Measurements from ENCODE around the gene ATP1B4.

ATP1B4 gene

GRCh38 chrX:120358737-120359456, 3.0 kb upstream of the ATP1B4 start:
- TF ChIP-seq ZNF274 (IDR thresholded peaks at IDR 0.05; ENCODE audit: low read depth, low read length), result no peak
- H3K4me3 ChIP-seq (ENCODE audit: low read length), result no peak overlapping the region

DNA sequence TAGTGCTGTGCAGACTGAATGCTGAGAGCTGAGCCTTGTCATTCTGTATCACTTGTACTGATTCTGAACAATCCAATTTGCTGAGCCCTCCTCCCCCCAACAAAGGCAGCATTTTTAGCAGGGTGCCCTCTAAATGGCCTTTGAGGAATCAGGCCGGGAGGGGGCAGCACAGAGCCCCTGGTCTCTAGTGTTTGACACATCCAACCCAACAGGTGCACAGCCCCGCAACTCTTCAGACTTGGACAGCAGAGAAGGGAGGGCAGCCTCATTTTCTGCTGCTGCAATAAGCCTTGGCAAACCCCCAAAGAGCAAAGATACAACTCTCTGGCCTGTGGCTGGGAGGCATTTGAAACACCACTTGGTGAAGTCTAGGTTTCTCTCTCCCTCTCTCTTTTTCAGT, 3.4 kb downstream of the ATP1B4 start:
- no peak overlapping the region for H3K4me3 ChIP-seq (ENCODE audit: low read length)
- no peak for TF ChIP-seq ZNF274 (IDR thresholded peaks at IDR 0.05; ENCODE audit: low read depth, low read length)

GRCh38 chrX:120365968-120366367, 4.1 kb downstream of the ATP1B4 start:
- H3K4me3 ChIP-seq (ENCODE audit: low read length), result no peak overlapping the region
- no peak for TF ChIP-seq ZNF274 (IDR thresholded peaks at IDR 0.05; ENCODE audit: low read depth, low read length)

DNA sequence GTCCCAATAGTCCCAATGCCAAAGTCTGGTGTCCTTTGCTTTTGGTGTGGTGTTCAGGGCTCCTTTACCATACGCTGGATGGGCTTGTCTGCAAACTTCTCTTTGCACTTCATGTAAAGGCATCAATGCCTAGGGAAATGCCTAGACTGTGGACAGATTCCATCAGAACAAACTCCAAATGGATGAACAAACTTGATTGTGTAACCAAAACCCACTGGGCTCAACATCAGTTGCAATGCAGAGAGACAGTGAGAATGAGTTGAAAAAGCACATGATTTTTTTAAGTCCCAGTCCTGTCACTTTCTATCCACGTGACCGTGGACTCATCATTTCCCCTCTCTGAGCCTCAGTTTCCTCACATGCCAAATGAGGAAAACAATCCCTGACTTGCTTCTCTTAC, 4.9 kb downstream of the ATP1B4 start:
- no peak for TF ChIP-seq ZNF274 (IDR thresholded peaks at IDR 0.05; ENCODE audit: low read depth, low read length)
- H3K4me3 ChIP-seq (ENCODE audit: low read length), result no peak overlapping the region

GRCh38 chrX:120367402-120368109, 5.7 kb downstream of the ATP1B4 start:
- TF ChIP-seq ZNF274 (IDR thresholded peaks at IDR 0.05; ENCODE audit: low read depth, low read length), result no peak
- no peak overlapping the region for H3K4me3 ChIP-seq (ENCODE audit: low read length)

DNA sequence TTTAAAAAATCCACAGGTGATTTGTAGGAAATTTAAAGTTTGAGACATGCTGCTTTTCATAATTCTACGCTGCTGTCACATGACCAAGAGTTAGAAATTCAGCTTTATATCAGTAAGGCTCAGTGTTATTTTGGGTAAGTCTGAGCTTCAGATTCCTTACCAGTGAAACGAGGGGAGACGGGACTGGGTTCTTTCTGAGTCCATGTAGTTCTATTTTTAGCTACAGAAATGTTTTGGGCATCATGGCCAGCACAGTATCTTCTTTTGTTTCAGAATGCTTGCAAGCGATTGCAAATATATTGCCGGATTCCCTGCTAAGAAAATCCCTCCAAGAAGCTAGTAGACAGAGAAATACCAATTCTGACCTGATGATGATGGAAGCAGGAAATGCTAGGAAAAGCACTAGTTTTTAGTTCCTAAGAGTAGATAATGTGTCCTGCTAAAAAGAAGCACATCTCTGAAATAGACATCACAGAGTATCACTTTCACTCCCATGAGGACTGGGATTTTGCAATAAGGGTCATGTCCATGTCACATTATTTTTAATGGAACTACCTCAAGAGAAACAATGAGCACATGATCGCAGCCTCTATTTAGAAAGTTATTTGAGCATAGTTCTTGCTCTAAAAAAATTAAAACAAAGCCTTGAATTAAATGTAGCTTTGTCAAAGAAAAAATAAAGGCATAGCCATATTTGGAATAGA, 10.9 kb downstream of the ATP1B4 start:
- TF ChIP-seq ZNF274 (IDR thresholded peaks at IDR 0.05; ENCODE audit: low read depth, low read length), result no peak
- no peak overlapping the region for H3K4me3 ChIP-seq (ENCODE audit: low read length)

GRCh38 chrX:120377179-120377578, 15.3 kb downstream of the ATP1B4 start:
- no peak overlapping the region for H3K4me3 ChIP-seq (ENCODE audit: low read length)
- TF ChIP-seq ZNF274 (IDR thresholded peaks at IDR 0.05; ENCODE audit: low read depth, low read length), result no peak

GRCh38 chrX:120377715-120378114, 15.8 kb downstream of the ATP1B4 start:
- no peak overlapping the region for H3K4me3 ChIP-seq (ENCODE audit: low read length)
- no peak for TF ChIP-seq ZNF274 (IDR thresholded peaks at IDR 0.05; ENCODE audit: low read depth, low read length)

DNA sequence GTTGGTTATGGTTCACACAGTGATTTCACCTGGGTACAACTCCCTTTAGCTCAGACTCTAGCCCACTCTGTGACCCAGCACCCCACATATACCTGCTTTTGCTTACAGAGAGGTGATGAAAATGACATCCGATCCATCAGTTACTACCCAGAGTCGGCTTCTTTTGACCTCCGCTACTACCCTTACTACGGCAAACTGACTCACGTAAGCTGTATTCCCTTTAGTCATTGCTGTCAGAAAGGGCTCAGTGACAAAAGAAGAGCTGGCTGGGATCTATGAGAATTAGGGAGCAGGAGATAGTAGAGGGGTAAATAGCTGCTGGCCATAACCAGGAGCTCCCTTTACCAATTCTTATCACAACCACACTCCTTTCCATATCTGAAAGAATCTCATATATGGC, 16.7 kb downstream of the ATP1B4 start:
- H3K4me3 ChIP-seq (ENCODE audit: low read length), result no peak overlapping the region
- no peak for TF ChIP-seq ZNF274 (IDR thresholded peaks at IDR 0.05; ENCODE audit: low read depth, low read length)

DNA sequence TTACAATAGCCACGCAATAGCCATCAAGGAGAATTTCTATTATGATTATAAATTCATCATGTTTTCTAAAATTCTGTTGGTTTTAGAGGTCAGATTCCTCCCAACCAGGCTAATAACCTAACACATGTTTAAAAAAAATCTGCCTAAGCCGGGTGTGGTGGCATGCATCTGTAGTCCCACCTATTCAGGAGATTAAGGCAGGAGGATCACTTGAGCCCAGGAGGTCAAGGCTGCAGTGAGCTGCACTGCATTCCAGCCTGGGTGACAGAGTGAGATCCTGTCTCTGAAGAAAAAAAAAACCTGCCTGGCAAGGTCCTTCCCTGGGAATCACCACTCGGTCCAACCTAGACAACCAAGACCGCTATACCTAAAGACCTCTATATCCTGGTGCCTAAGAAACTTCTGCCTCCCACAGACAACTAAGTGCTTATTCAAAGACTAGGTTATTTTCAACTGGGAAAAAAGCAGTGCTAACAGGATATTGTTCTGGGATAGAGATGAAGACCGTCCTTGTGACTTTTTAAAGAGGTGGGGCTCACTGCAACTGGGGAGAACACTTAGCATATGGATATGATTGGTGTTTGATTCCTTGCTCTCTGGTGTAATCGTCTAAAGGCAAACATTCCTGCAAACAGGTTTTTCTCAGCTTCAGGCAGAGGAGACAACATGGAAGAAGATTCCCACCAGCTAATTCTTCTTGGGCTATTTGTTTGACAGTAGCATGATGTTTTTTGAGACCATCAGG, 18.2 kb downstream of the ATP1B4 start:
- TF ChIP-seq ZNF274 (IDR thresholded peaks at IDR 0.05; ENCODE audit: low read depth, low read length), result no peak
- no peak overlapping the region for H3K4me3 ChIP-seq (ENCODE audit: low read length)

- no peak overlapping the region for H3K4me3 ChIP-seq (ENCODE audit: low read length)
- no peak for TF ChIP-seq ZNF274 (IDR thresholded peaks at IDR 0.05; ENCODE audit: low read depth, low read length)
Measured at GRCh38 chrX:120380699-120381098, 18.8 kb downstream of the ATP1B4 start.

GRCh38 chrX:120401301-120401700, 39.4 kb downstream of the ATP1B4 start:
- no peak for TF ChIP-seq ZNF274 (IDR thresholded peaks at IDR 0.05; ENCODE audit: low read depth, low read length)
- H3K4me3 ChIP-seq (ENCODE audit: low read length), result no peak overlapping the region

DNA sequence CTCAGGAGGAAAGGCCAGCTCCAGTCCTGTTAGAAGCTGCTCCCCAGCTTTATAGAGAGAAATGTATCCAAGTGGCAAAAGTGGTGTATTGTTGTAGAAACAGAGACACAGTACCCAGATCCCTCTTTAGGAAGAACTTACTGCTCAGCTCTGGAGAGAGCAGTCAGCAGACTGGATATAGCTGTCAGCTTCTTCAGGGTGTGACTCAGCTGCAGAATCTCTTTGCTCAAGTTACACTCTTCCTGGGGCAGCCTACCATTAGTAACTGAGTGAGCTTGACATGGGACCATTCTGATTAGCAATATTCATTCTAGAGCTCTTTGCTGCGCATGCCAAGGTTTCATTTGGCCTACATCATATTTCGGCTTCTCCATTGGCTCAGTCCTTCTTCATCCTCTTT, 40.5 kb downstream of the ATP1B4 start:
- no peak overlapping the region for H3K4me3 ChIP-seq (ENCODE audit: low read length)
- TF ChIP-seq ZNF274 (IDR thresholded peaks at IDR 0.05; ENCODE audit: low read depth, low read length), result no peak

GRCh38 chrX:120406638-120407037, 44.7 kb downstream of the ATP1B4 start:
- TF ChIP-seq ZNF274 (IDR thresholded peaks at IDR 0.05; ENCODE audit: low read depth, low read length), result no peak
- no peak overlapping the region for H3K4me3 ChIP-seq (ENCODE audit: low read length)

Data from GM08714 (cell line).